ENCODE results near the gene CTBS. TPM values are rescaled to one million over a fixed set of nuclear protein-coding genes. Genes with fewer than 3 reads are reported as not detected.
A peak's percentile ranks its signal among the peaks of the same experiment; 100 is the strongest.
"Not testable (repeated sequence)": the region's sequence is repeated elsewhere in the genome, so short reads cannot be mapped to it uniquely, and the experiment has no call there.

The CTBS gene
- total RNA-seq, 1 donor from 2014 or later = 11.1 TPM

GRCh38 chr1:84510165-84510564 is 64.1 kb downstream of the CTBS start:
- Mint-ChIP-seq H3K36me3 (peaks cover 17% of the 10 kb centered on the region), H3K27me3 (ENCODE audit: low read depth) (no peaks in the 10 kb centered on the region), H3K27ac (no peak overlapping the region), H3K4me1 (peaks cover 2% of the 10 kb centered on the region), H3K4me3 (no peak overlapping the region), H3K9me3 (peaks cover 21% of the 10 kb centered on the region)
- TF ChIP-seq, protein P1, sequence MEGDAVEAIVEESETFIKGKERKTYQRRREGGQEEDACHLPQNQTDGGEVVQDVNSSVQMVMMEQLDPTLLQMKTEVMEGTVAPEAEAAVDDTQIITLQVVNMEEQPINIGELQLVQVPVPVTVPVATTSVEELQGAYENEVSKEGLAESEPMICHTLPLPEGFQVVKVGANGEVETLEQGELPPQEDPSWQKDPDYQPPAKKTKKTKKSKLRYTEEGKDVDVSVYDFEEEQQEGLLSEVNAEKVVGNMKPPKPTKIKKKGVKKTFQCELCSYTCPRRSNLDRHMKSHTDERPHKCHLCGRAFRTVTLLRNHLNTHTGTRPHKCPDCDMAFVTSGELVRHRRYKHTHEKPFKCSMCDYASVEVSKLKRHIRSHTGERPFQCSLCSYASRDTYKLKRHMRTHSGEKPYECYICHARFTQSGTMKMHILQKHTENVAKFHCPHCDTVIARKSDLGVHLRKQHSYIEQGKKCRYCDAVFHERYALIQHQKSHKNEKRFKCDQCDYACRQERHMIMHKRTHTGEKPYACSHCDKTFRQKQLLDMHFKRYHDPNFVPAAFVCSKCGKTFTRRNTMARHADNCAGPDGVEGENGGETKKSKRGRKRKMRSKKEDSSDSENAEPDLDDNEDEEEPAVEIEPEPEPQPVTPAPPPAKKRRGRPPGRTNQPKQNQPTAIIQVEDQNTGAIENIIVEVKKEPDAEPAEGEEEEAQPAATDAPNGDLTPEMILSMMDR (IDR thresholded peaks at IDR 0.05; ENCODE audit: unreplicated experiment) = no peak
- DNase-seq (ENCODE audit: low spot score in 2 of 2, unreplicated experiment in 2 of 2) = no peak

- Mint-ChIP-seq H3K4me1 (peaks cover 12% of the 10 kb centered on the region), H3K27me3 (ENCODE audit: low read depth) (no peaks in the 10 kb centered on the region), H3K9me3 (peaks cover 21% of the 10 kb centered on the region), H3K36me3 (peaks cover 17% of the 10 kb centered on the region), H3K4me3 (no peak overlapping the region), H3K27ac (no peak overlapping the region)
- TF ChIP-seq, protein P1 (IDR thresholded peaks at IDR 0.05; ENCODE audit: unreplicated experiment) = no peak
- no peak for DNase-seq (ENCODE audit: low spot score in 2 of 2, unreplicated experiment in 2 of 2)
These were observed 65.2 kb downstream of the CTBS start for GRCh38 chr1:84509029-84509428.

DNA sequence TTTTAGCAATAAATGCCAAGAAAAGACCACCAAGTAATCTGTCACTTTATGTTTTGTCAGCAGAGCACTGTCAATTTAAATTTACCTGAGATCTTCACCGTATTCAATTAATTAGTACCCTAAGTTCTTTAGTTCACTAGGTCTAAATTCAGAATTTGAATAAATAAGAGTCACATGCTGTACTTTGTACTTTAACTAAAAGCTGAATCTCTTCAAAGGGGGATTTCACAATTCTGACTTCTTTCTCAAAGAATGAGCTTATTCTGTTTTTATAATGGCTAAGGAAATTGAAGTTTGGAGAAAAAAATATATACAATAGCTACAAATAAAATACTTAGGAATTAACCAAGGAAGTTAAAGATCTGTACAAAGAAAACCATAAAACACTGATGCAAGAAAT is 65.7 kb downstream of the CTBS start:
- H3K9me3 Mint-ChIP-seq = peaks cover 21% of the 10 kb centered on the region
- peaks cover 17% of the 10 kb centered on the region for H3K36me3 Mint-ChIP-seq
- peaks cover 17% of the 10 kb centered on the region for H3K4me1 Mint-ChIP-seq
- H3K27ac Mint-ChIP-seq = no peak overlapping the region
- H3K27me3 Mint-ChIP-seq (ENCODE audit: low read depth) = no peaks in the 10 kb centered on the region
- no peak for DNase-seq (ENCODE audit: low spot score in 2 of 2, unreplicated experiment in 2 of 2)
- TF ChIP-seq, protein P1 (IDR thresholded peaks at IDR 0.05; ENCODE audit: unreplicated experiment) = no peak
- H3K4me3 Mint-ChIP-seq = no peak overlapping the region

DNA sequence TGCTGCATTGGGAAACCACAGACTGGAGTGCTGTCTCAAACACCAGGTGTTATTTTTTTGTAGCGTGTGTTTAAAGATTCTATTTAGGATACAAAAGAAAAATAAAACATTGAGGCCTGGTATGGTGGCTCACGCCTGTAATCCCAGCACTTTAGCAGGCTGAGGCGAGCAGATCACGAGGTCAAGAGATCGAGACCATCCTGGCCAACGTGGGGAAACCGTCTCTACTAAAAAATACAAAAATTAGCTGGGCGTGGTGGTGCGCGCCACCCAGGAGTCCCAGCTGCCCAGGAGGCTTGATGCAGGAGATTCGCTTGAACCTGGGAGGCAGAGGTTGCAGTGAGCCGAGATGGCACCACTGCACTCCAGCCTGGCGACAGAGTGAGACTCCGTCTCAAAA is 66.4 kb downstream of the CTBS start:
- Mint-ChIP-seq H3K9me3 (peaks cover 21% of the 10 kb centered on the region), H3K36me3 (peaks cover 17% of the 10 kb centered on the region), H3K4me1 (peaks cover 23% of the 10 kb centered on the region)
- not testable (repeated sequence) for H3K27me3 Mint-ChIP-seq (ENCODE audit: low read depth); DNase-seq (ENCODE audit: low spot score in 2 of 2, unreplicated experiment in 2 of 2); H3K4me3 Mint-ChIP-seq; H3K27ac Mint-ChIP-seq

GRCh38 chr1:84506729-84507453 is 67.3 kb downstream of the CTBS start:
- H3K27me3 Mint-ChIP-seq (ENCODE audit: low read depth) = no peaks in the 10 kb centered on the region
- peak overlapping the region; percentile 99 for H3K27ac Mint-ChIP-seq
- no peak for DNase-seq (ENCODE audit: low spot score in 2 of 2, unreplicated experiment in 2 of 2)
- TF ChIP-seq, protein P1 (IDR thresholded peaks at IDR 0.05; ENCODE audit: unreplicated experiment) = no peak
- peaks cover 17% of the 10 kb centered on the region for H3K36me3 Mint-ChIP-seq
- peak overlapping the region; percentile 96 for H3K4me3 Mint-ChIP-seq
- peaks cover 21% of the 10 kb centered on the region for H3K9me3 Mint-ChIP-seq
- H3K4me1 Mint-ChIP-seq = peaks cover 25% of the 10 kb centered on the region

DNA sequence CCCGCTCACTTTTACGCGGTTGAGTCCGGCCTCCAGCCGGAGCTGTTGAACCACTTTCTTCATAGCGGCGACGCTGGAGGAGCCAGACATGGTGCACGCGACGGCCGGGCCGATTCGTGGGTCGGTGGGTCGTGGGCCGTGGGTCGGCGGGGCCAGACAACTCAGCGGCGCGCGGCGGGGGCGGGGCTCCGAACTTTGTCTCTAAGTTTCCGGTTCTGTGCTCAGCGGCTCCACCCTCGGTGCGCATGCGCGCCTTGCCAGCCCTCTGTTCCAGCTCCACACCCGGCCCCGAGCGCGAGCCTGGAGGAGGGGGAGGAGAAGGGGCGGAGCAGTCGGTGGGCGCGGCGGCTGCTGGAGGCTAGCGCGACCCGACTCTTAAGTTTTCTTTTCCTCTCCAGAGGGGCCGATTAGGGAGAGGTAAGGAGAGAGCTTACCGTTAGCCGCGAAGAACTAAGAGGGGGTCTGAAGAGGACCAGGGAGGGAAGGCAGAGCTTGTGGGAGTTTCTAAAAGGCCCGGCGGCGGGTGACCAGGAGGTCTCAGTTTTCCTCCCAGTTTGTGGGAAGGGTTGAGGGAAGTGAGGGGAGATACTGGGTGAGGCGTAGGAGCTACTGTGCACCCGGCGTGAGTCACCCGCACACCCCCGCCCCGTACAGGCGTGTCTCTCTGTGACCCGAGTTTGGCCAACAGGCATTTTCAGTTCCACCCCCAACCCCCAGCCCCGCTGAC is 68.1 kb downstream of the CTBS start, which contains the start of the genes GNG5 and SPATA1:
GNG5 (minus strand) TSS at position 580 of the 727 bp plus-strand sequence; CDS start at position 90, 490 bp downstream.
SPATA1 (plus strand) TSS at position 385 of the 727 bp plus-strand sequence. CDS start 9,974 bp downstream, outside the sequence.
- Mint-ChIP-seq H3K27me3 (ENCODE audit: low read depth) (no peaks in the 10 kb centered on the region), H3K27ac (peak within 1 kb of the TSS; percentile 99), H3K4me3 (peak within 1 kb of the TSS; percentile 96), H3K4me1 (peaks cover 31% of the 10 kb centered on the region), H3K9me3 (peaks cover 21% of the 10 kb centered on the region), H3K36me3 (peaks cover 20% of the 10 kb centered on the region)
- TF ChIP-seq, protein P1 (IDR thresholded peaks at IDR 0.05; ENCODE audit: unreplicated experiment) = no peak
- peak; percentile 97 to 99 for DNase-seq (ENCODE audit: low spot score in 2 of 2, unreplicated experiment in 2 of 2)

Data from mesothelial cell of epicardium (in vitro differentiated cells).